ENCODE data around the gene TMEM150B. TPM values are rescaled to one million over a fixed set of nuclear protein-coding genes. Genes with fewer than 3 reads are reported as not detected.

Gene TMEM150B
- total RNA-seq, 1 donor from 2014 or later: not detected

DNA sequence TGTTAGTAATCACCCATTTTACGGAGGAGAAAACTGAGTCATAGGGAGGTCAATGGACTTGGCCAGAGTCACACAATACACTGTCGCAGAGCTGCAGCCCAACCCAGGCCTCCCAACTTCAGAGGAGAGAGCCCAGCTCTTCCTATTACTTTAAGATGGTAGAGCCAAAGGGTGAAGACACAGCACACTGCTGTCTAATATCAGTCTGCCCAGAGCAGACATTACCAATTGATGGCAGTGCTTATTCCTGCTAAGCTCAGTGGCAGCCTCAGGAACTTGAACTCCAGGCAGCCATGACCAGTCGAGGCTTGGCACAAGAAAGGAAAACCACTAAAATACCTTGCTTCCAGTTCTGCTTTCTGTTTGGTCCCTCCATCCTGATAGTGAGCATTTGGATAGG is 18.4 kb downstream of the TMEM150B start:
- no peak for FAIRE-seq

DNA sequence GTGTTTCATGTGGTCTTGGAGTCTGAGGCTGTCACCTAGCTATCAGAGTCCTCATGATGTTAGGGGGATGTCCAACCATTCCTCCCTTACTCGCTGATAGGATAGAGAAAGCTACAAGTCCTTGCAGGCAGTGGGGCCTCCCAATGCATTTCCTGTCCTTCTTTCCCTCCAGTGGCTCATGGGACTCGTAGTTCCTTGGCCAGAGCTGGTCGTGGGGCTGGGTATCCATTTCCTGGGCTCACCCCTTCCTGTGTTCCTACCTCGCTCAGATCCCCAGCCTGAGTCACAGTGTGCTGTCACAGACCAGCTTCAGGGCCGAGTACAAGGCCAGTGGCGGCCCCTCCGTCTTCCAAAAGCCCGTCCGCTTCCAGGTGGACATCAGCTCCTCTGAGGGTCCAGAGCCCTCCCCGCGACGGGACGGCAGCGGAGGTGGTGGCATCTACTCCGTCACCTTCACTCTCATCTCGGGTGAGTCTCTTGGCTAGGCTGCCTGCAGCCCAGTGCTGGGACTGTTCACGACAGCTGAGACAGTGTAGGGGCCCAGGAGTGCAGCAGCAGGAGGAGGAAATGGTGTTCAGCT is 19.1 kb downstream of the TMEM150B start:
- H3K27me3 Mint-ChIP-seq (ENCODE audit: low read depth, unreplicated experiment): no peaks in the 10 kb centered on the region
- Histone ChIP-seq H2AFZ (ENCODE audit: low read depth, low read length) (no peak overlapping the region), H3K27me3 (ENCODE audit: insufficient read depth, low read length) (no peaks in the 10 kb centered on the region), H3K36me3 (ENCODE audit: insufficient read depth, low read length) (peaks cover 23% of the 10 kb centered on the region), H3K4me1 (ENCODE audit: insufficient read depth, low read length) (peaks cover 4% of the 10 kb centered on the region), H3K9ac (ENCODE audit: low read length) (no peak overlapping the region), H3K4me2 (ENCODE audit: low read length) (no peak overlapping the region), H3K9me3 (ENCODE audit: insufficient read depth, low read depth, low read length) (peaks cover 3% of the 10 kb centered on the region), H4K20me1 (ENCODE audit: insufficient read depth, low read length) (no peaks in the 10 kb centered on the region), H3K79me2 (ENCODE audit: insufficient read depth, low read length) (no peaks in the 10 kb centered on the region), H3K27ac (ENCODE audit: low read depth, low read length) (no peak overlapping the region), H3K4me3 (ENCODE audit: insufficient read depth, low read depth, low read length) (no peak overlapping the region)
- no peak for FAIRE-seq
- no peak for DNase-seq (ENCODE audit: low read depth)
- H3K27ac Mint-ChIP-seq (ENCODE audit: unreplicated experiment): peak overlapping the region; percentile 58
- H3K4me3 Mint-ChIP-seq (ENCODE audit: unreplicated experiment): no peak overlapping the region
- no peak for TF ChIP-seq EZH2 (IDR thresholded peaks at IDR 0.05; ENCODE audit: insufficient read depth, low read length)
- TF ChIP-seq, protein P1, sequence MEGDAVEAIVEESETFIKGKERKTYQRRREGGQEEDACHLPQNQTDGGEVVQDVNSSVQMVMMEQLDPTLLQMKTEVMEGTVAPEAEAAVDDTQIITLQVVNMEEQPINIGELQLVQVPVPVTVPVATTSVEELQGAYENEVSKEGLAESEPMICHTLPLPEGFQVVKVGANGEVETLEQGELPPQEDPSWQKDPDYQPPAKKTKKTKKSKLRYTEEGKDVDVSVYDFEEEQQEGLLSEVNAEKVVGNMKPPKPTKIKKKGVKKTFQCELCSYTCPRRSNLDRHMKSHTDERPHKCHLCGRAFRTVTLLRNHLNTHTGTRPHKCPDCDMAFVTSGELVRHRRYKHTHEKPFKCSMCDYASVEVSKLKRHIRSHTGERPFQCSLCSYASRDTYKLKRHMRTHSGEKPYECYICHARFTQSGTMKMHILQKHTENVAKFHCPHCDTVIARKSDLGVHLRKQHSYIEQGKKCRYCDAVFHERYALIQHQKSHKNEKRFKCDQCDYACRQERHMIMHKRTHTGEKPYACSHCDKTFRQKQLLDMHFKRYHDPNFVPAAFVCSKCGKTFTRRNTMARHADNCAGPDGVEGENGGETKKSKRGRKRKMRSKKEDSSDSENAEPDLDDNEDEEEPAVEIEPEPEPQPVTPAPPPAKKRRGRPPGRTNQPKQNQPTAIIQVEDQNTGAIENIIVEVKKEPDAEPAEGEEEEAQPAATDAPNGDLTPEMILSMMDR (IDR thresholded peaks at IDR 0.05; ENCODE audit: insufficient read depth, low read depth, low read length): no peak
- peaks cover 38% of the 10 kb centered on the region for H3K36me3 Mint-ChIP-seq (ENCODE audit: low read depth, unreplicated experiment)
- no peaks in the 10 kb centered on the region for H3K9me3 Mint-ChIP-seq (ENCODE audit: unreplicated experiment)
- no peaks in the 10 kb centered on the region for H3K4me1 Mint-ChIP-seq (ENCODE audit: low read depth, unreplicated experiment)

More for the DNA sequence above, 18.4 kb downstream of the TMEM150B start:
- Mint-ChIP-seq H3K36me3 (ENCODE audit: low read depth, unreplicated experiment) (peaks cover 38% of the 10 kb centered on the region), H3K4me1 (ENCODE audit: low read depth, unreplicated experiment) (no peaks in the 10 kb centered on the region), H3K27me3 (ENCODE audit: low read depth, unreplicated experiment) (no peaks in the 10 kb centered on the region), H3K4me3 (ENCODE audit: unreplicated experiment) (no peak overlapping the region), H3K9me3 (ENCODE audit: unreplicated experiment) (no peaks in the 10 kb centered on the region), H3K27ac (ENCODE audit: unreplicated experiment) (no peak overlapping the region)
- Histone ChIP-seq H3K79me2 (ENCODE audit: insufficient read depth, low read length) (no peaks in the 10 kb centered on the region), H3K27ac (ENCODE audit: low read depth, low read length) (no peak overlapping the region), H2AFZ (ENCODE audit: low read depth, low read length) (no peak overlapping the region), H4K20me1 (ENCODE audit: insufficient read depth, low read length) (no peaks in the 10 kb centered on the region), H3K4me1 (ENCODE audit: insufficient read depth, low read length) (no peaks in the 10 kb centered on the region), H3K27me3 (ENCODE audit: insufficient read depth, low read length) (no peaks in the 10 kb centered on the region), H3K4me3 (ENCODE audit: insufficient read depth, low read depth, low read length) (no peak overlapping the region), H3K9me3 (ENCODE audit: insufficient read depth, low read depth, low read length) (peaks cover 3% of the 10 kb centered on the region), H3K36me3 (ENCODE audit: insufficient read depth, low read length) (peaks cover 23% of the 10 kb centered on the region), H3K4me2 (ENCODE audit: low read length) (no peak overlapping the region), H3K9ac (ENCODE audit: low read length) (no peak overlapping the region)
- TF ChIP-seq, protein P1 (IDR thresholded peaks at IDR 0.05; ENCODE audit: insufficient read depth, low read depth, low read length): no peak
- no peak for TF ChIP-seq EZH2 (IDR thresholded peaks at IDR 0.05; ENCODE audit: insufficient read depth, low read length)
- DNase-seq (ENCODE audit: low read depth): no peak

DNA sequence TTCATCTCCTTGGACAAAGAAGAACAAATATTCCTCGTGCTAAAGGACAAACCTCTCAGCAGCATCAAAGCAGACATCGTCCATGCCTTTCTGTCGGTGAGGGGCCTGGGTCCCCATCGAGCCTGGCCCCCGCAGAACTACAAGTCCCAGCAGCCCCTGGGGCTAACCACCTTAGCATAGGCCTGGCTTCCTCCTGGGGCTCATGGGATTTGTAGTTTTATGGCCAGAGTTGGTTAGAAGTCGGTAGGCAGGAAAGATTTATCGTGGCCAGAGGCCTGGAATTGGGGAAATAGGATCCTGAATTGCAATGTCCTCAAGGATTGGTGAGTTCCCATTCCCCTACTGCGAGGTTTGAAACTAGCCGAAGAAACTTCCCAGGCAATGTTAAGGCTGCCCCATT is 19.6 kb downstream of the TMEM150B start:
- no peak overlapping the region for H3K9ac ChIP-seq (ENCODE audit: low read length)
- no peak overlapping the region for H2AFZ ChIP-seq (ENCODE audit: low read depth, low read length)
- no peaks in the 10 kb centered on the region for H3K79me2 ChIP-seq (ENCODE audit: insufficient read depth, low read length)
- no peaks in the 10 kb centered on the region for H3K4me1 Mint-ChIP-seq (ENCODE audit: low read depth, unreplicated experiment)
- no peak for FAIRE-seq
- DNase-seq (ENCODE audit: low read depth): no peak
- no peak overlapping the region for H3K4me2 ChIP-seq (ENCODE audit: low read length)
- peaks cover 23% of the 10 kb centered on the region for H3K36me3 ChIP-seq (ENCODE audit: insufficient read depth, low read length)
- H3K27me3 Mint-ChIP-seq (ENCODE audit: low read depth, unreplicated experiment): no peaks in the 10 kb centered on the region
- no peaks in the 10 kb centered on the region for H3K9me3 Mint-ChIP-seq (ENCODE audit: unreplicated experiment)
- H3K36me3 Mint-ChIP-seq (ENCODE audit: low read depth, unreplicated experiment): peaks cover 38% of the 10 kb centered on the region
- H3K27ac ChIP-seq (ENCODE audit: low read depth, low read length): no peak overlapping the region
- peaks cover 3% of the 10 kb centered on the region for H3K9me3 ChIP-seq (ENCODE audit: insufficient read depth, low read depth, low read length)
- no peak overlapping the region for H3K4me3 ChIP-seq (ENCODE audit: insufficient read depth, low read depth, low read length)
- no peak overlapping the region for H3K27ac Mint-ChIP-seq (ENCODE audit: unreplicated experiment)
- no peak overlapping the region for H3K4me3 Mint-ChIP-seq (ENCODE audit: unreplicated experiment)
- TF ChIP-seq, protein P1 (IDR thresholded peaks at IDR 0.05; ENCODE audit: insufficient read depth, low read depth, low read length): no peak
- no peak for TF ChIP-seq EZH2 (IDR thresholded peaks at IDR 0.05; ENCODE audit: insufficient read depth, low read length)
- peaks cover 4% of the 10 kb centered on the region for H3K4me1 ChIP-seq (ENCODE audit: insufficient read depth, low read length)
- H3K27me3 ChIP-seq (ENCODE audit: insufficient read depth, low read length): no peaks in the 10 kb centered on the region
- H4K20me1 ChIP-seq (ENCODE audit: insufficient read depth, low read length): no peaks in the 10 kb centered on the region

All from astrocyte (in vitro differentiated cells and primary cell).